ENCODE measurements around the gene ADIRF.

Gene ADIRF

DNA sequence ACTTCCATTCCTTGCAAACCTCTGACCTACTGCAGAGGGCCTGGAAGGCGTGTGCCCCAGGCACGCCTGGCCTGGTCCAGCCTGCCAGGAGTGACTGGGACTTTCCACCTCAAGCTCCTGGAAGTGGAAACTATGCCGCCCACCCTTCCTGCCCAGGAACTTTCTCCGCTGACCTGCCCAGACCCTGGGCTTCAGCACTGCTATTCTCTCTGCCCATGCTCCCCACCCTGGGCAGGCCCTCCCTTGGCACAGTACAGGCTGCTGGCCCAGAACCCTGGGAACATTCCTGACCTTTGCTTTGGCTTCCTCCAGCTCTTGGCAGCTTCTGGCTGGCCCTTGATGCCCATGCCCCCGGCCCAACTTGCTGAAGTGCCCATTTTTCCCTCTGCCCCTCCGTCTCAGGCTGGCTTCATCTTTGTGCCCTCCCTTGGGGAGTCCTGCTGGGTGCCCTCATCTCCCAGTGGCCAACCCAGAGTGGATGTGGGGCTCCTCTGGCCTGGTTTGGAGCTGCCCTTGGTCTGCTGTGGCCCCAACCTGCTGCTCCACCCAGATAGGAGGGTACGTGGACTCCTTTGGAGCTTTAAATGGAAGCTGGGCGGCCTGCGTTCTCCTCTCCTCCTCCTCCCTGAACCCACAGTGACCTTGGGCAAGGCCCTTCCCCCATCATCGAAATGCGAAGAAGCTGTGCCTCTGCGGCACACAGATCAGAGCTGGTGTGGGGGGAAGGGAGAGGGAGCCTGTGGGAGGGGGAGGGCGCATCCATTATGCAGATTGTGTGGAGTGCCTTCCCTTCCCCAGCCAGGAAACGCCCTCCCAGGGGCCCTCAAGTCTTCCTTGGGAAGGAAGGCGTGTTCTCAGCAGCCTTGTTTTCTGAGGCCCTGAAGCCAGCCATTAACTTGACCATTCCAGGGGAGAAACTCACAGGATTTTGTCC lies 14.3 kb upstream of the ADIRF start:
- H3K27ac ChIP-seq: peak overlapping the region; percentile 44
- DNase-seq (ENCODE audit: low spot score): no peak
- TF ChIP-seq, protein P1, sequence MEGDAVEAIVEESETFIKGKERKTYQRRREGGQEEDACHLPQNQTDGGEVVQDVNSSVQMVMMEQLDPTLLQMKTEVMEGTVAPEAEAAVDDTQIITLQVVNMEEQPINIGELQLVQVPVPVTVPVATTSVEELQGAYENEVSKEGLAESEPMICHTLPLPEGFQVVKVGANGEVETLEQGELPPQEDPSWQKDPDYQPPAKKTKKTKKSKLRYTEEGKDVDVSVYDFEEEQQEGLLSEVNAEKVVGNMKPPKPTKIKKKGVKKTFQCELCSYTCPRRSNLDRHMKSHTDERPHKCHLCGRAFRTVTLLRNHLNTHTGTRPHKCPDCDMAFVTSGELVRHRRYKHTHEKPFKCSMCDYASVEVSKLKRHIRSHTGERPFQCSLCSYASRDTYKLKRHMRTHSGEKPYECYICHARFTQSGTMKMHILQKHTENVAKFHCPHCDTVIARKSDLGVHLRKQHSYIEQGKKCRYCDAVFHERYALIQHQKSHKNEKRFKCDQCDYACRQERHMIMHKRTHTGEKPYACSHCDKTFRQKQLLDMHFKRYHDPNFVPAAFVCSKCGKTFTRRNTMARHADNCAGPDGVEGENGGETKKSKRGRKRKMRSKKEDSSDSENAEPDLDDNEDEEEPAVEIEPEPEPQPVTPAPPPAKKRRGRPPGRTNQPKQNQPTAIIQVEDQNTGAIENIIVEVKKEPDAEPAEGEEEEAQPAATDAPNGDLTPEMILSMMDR (conservative IDR thresholded peaks at IDR 0.05; ENCODE audit: low read depth): no peak
- ChIA-PET CTCF (interaction anchor here (0.8 to 1.1 kb wide), 2 partner anchors 15 to 19 kb away, joined by 3 to 5 read pairs; no protein-coding TSS in a partner anchor), POLR2A (ENCODE audit: low non-redundant PET) (no interaction called here)

DNA sequence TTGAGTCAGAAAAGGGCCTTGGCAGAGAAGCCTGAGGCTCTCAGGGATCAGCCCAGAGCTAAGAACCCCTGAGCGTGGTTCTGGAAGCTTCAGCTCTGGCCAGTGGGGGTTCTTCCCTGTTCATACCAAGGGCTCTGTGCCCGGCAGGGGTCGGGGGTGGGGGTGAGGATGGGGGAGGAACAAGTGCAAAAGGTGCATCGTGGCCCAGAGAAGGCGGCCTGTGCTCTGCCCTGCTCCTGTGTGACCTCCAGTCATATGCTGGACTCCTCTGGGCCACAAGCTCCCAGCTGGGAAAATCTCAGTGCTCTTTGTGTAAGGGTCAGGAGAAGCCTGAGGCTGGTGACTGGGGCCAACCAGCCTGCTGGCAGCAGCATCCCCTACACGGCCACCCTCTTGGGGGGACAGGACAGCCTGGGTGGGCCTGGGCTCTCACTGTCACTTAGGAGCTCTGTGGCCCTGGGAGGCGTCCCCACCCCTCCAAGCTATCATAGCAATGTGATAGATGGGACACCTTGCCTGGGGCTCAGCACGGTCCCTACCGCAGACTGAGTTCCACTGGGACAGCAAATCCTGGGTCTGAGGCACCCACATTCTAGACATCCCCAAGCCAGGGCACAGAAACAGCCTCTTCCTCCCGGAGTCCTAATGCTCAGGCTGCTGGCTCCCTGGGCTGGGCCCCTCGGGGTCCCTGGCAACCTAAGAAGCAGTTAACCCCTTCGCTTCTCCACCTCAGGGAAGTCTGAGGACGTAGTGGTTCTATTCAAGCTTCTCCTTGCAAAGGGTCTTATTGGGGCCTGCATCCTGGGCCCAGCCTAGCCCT lies 13.4 kb upstream of the ADIRF start:
- ChIA-PET CTCF (interaction anchor here (0.6 to 1.1 kb wide), 4 partner anchors 8 to 20 kb away, joined by 3 to 5 read pairs (median 3); partner anchors contain the start of gene ADIRF), POLR2A (ENCODE audit: low non-redundant PET) (no interaction called here)
- TF ChIP-seq, protein P1 (conservative IDR thresholded peaks at IDR 0.05; ENCODE audit: low read depth): no peak
- DNase-seq (ENCODE audit: low spot score): no peak
- peak overlapping the region; percentile 44 for H3K27ac ChIP-seq

DNA sequence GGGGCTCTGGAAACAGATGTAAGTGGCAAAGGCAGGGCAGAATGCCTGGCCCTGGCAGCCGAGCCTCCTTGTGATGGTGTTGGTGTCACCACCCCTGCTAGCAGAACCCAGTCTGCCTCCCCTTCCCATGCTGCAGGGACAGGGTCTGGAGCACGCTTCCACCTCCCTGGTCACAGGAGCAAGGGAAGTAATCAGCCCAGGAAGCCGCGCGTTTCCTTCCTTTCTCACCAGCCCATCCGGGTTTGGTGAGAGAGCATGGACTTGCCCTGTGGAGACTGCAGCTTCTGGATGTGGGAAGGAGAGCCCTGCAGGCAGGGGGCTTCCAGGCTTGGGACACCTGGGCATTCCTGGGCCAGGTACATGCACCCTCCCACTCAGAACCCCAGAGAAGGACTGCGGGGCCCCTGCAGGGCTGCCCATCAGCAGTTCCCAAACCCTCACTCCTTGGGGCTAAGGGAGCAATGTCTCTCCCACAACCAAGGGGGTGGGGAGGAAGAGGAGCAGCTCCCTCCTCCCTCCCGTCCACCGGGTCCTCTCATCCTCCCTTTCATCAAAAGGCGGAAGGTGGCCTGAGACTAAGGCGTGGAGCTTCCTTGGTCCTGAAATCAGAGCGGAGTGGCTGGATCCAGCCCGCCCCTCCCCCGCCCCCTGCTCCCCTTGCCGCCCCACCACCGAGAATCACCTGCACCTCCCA lies 12.6 kb upstream of the ADIRF start:
- no peak for DNase-seq (ENCODE audit: low spot score)
- TF ChIP-seq, protein P1 (conservative IDR thresholded peaks at IDR 0.05; ENCODE audit: low read depth): no peak
- POLR2A ChIA-PET (ENCODE audit: low non-redundant PET): no interaction called here
- peak overlapping the region; percentile 20; the same call in 1 of the 2 replicates for H3K27ac ChIP-seq
- CTCF ChIA-PET: interaction anchor here (0.5 to 0.8 kb wide), 2 partner anchors 12 to 17 kb away, joined by 3 to 4 read pairs; partner anchors contain the start of gene ADIRF

DNA sequence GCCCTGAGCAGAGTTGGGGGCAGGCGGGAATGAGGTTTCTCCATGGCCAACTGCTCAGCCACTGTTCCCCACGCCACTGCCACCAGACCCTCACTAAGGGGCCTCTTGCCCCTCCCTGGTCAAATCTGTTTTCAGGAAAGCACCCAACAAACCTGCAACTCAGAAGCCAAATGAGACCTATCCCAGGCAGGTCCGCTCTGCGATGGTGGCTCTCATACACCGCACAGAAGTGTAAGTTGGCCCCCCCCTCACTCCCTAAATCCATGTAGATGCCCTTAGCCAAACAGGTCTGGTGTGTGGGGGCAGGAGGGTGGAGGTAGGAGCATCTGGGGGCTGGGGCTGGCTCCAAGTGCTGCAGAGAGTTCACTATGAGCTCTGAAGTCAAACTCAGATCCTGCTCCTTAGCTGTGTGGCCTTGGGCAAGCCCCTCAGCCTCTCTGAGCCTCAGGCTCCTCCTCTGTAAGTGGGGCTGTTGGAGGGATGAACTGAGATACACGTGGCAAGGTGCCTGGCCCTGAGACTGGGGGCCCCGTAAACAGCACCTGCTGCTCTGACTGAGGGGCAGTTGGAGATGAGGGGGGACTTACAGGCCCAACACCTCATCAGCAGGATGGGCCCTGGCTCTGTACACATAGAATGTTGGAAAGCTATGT lies 12.0 kb upstream of the ADIRF start:
- POLR2A ChIA-PET (ENCODE audit: low non-redundant PET): interaction anchor here (0.6 kb wide), 1 partner anchor 14 kb away, joined by 3 read pairs; no protein-coding TSS in a partner anchor
- CTCF ChIA-PET: interaction anchor here (0.5 to 0.7 kb wide), 3 partner anchors 14 to 139 kb away, joined by 3 to 4 read pairs (median 4); partner anchors contain the start of genes GLUD1 and SHLD2
- DNase-seq (ENCODE audit: low spot score): no peak
- TF ChIP-seq, protein P1 (conservative IDR thresholded peaks at IDR 0.05; ENCODE audit: low read depth): no peak
- H3K27ac ChIP-seq: peak overlapping the region; percentile 83; the same call in 1 of the 2 replicates

DNA sequence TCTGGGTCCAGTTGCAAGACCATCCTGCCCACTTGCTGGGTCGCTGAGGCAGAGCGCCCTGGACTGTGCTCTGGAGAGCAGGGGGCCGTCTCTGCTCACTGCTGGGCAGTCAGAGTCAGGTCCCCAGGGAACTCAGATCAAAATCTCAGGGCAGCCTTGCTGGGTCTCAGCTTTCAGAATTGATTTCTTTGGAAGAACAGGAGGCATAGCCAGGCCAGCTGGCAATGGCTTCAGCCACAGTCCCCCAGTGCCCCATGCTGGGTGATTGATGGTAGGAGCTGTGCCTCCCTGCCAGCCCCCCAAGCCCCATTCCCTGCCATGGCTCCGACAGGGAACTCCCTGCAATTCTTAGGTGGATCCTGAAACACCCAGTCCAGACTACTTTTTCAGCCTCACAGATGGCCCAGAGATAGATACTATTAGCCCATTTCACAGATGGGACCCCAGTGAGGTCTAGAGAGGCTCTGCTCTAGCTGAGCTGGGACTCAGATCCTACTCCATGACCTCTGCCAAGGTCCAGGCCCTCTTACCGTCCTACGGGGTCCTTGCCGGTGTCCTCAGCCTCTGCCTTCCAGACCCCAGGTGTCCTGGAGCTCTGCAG lies 11.3 kb upstream of the ADIRF start:
- POLR2A ChIA-PET (ENCODE audit: low non-redundant PET): interaction anchor here (0.6 kb wide), 1 partner anchor 14 kb away, joined by 3 read pairs; no protein-coding TSS in a partner anchor
- no peak for DNase-seq (ENCODE audit: low spot score)
- H3K27ac ChIP-seq: peak overlapping the region; percentile 83
- TF ChIP-seq, protein P1 (conservative IDR thresholded peaks at IDR 0.05; ENCODE audit: low read depth): no peak
- CTCF ChIA-PET: interaction anchor here (0.6 to 0.7 kb wide), 2 partner anchors 14 to 138 kb away, joined by 3 to 4 read pairs; partner anchors contain the start of genes GLUD1 and SHLD2
